ENCODE measurements around the gene KCNT1.

DNA sequence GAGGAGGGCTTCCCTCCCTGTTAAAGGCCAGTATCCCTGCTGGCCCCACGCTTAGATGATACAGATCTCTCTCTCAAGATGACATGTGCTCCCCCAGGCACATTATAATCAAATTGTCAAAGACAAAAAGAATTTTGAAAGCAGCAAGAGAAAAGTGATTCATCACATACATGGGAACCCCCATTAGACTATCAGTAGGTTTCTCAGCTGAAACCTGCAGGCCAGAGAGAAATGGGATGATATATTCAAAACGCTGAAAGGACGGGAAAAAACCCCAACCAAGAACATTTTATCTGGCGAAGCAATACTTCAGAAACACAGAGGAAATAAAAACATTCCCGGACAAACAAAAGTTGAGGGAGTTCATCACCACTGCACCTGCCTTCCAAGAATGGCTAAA, 126.7 kb downstream of the KCNT1 start:
- no peak for TF ChIP-seq POLR2A (IDR thresholded peaks at IDR 0.05; ENCODE audit: extremely low read depth, insufficient read length)
- TF ChIP-seq, protein P1, sequence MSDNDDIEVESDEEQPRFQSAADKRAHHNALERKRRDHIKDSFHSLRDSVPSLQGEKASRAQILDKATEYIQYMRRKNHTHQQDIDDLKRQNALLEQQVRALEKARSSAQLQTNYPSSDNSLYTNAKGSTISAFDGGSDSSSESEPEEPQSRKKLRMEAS (IDR thresholded peaks at IDR 0.05; ENCODE audit: low read depth, low read length): no peak
